GM13977 (cell line): Measurements from ENCODE around the gene GPR119.
"Not testable (repeated sequence)": the region's sequence is repeated elsewhere in the genome, so short reads cannot be mapped to it uniquely, and the experiment has no call there.

Experiments used
- DNase-seq: peaks from one replicate; pipeline ENCODE4 v3.0.0; 2012; ENCODE audit warnings: low spot score
- CTCF ChIP-seq: IDR thresholded peaks from 2 replicates; pipeline ENCODE4 v1.5.1; 2012; ENCODE audit warnings: mild to moderate bottlenecking, control low read depth; ENCODE audit not compliant: insufficient read depth; ENCODE audit errors: extremely low read depth, missing control alignments
- in situ Hi-C: fragments of 300-500 bp; cut with MboI; formaldehyde crosslinking; loops from one replicate; pipeline ENCODE4 v1.12.0; 2022; ENCODE audit warnings: low sequenced_read_pairs, low pct_unique_long_range_greater_than_20kb, mixed read lengths, inconsistent platforms; ENCODE audit not compliant: unreplicated experiment

The GPR119 gene

GRCh38 chrX:130393451-130394074 lies 8.1 kb upstream of the GPR119 start:
- in situ Hi-C loops, result no loop called here
- peak; percentile 45 for TF ChIP-seq CTCF
- no peak for DNase-seq

DNA sequence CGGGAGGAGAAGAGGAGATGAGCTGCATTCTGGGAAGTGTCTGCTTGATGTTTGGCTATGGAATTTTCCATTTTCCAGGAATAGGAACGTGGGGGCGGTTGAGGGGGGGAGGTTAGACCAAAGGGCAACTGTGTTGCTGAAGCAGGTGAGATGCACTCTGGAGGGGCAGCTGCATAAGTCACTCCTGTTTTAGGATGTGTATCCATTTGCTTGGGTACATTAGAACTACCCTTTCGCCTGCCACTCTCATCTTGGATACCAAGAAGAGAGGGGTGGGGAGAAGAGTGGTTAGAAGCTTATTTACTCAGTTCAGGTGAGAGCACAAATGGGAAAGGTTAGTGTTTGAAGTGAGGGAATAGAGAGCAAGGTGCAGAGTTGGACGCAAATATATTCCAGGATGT lies 934 bp upstream of the GPR119 start:
- in situ Hi-C loops, result no loop called here
- no peak for DNase-seq
- TF ChIP-seq CTCF, result no peak

- in situ Hi-C loops, result no loop called here
- DNase-seq, result no peak
- TF ChIP-seq CTCF, result no peak
Measured at GRCh38 chrX:130378024-130378669, 7.3 kb downstream of the GPR119 start.

- in situ Hi-C loops, result no loop called here
- no peak for TF ChIP-seq CTCF
- no peak for DNase-seq
Measured at GRCh38 chrX:130376077-130376476, 9.4 kb downstream of the GPR119 start.

DNA sequence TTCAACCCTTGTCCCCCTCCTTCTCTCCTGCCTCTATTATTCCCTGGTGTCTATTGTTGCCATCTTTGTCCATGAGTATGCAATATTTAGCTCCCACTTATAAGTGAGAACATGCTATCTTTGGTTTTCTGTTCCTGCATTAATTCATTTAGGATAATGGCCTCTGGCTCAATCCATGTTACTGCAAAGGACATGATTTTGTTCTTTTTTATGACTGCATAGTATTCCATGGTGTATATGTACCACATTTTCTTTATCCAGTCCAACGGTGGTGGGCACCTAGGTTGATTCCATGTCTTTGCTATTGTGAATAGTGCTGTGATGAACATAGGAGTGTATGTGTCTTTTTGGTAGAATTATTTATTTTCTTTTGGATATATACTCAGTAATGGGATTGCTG lies 33.4 kb downstream of the GPR119 start:
- in situ Hi-C loops, DNase-seq: not testable (repeated sequence)

DNA sequence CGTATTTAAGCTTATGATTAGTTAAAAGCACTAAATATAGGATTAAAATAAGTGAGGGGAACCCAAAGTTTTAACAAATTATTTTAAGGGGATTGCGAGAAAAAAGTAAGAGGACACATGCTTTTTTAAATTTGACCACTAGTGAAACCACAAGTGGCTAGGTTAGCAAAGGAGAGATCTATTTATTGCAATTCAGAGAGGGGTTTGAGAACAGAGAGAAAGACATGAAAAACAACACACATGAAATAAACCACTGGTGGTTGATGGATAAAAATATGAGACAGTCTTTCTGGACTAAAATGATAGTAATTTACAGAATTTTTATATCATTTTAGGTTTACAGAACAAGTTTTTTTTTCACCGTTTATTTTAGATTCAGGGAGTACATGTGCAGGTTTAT lies 33.9 kb downstream of the GPR119 start:
- DNase-seq, result no peak
- in situ Hi-C loops, result no loop called here
- no peak for TF ChIP-seq CTCF

DNA sequence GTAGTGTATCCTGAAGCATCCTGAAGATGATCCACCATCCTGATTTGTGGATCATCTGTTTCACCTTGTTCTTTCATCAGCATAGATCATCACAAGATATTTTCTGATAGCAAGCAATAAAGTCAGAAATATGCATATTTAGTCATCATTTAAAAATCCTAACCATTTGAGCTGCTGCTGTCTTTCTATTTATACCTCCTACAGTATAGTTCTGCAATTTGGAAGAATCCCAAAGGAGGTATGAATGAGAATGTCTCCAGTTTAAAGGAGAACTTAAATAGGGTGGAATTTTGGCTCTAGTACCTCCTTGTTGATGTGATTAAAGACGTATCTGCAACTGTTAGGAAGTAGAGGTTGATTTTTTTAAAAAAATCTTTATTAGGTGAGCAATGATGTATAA lies 38.2 kb downstream of the GPR119 start:
- DNase-seq, result no peak
- TF ChIP-seq CTCF, result no peak
- in situ Hi-C loops, result no loop called here
